GM18499 (cell line): Measurements from ENCODE around the gene ZNF722.
"Not testable (repeated sequence)": the region's sequence is repeated elsewhere in the genome, so short reads cannot be mapped to it uniquely, and the experiment has no call there.

Experiments used
- ATAC-seq: cut with Tn5 transposase; IDR thresholded peaks from one replicate; pipeline ENCODE4 v1.9.1; 2021; ENCODE audit warnings: moderate number of reproducible peaks; ENCODE audit not compliant: insufficient read depth, unreplicated experiment

ZNF722 gene

DNA sequence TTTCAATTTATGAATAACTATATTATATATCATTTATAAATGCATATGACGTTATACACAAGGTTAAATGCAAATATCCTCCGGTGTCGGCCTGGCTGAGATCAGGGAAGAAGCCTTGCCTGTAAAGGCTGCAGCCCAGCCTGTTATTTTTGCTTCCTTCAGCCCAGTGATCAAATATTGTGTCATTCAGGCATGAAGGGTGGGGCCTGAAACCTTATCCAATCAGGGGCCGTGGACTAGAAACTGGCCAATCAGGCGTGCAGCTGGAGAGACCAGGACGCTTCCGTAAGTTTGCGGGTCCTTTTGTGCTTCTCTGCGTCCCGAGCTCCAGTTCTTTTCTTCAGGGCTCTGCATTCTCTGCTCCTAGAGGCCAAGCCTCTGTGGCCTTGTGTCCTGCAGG is at the start of gene ZNF722:
TSS of gene ZNF722 (plus strand) at position 301 of the 400 bp plus-strand sequence. CDS start 113 bp downstream, outside the sequence.
- ATAC-seq: no peak

GRCh38 chr7:63953181-63953580 is 45.5 kb upstream of the ZNF722 start:
- no peak for ATAC-seq

DNA sequence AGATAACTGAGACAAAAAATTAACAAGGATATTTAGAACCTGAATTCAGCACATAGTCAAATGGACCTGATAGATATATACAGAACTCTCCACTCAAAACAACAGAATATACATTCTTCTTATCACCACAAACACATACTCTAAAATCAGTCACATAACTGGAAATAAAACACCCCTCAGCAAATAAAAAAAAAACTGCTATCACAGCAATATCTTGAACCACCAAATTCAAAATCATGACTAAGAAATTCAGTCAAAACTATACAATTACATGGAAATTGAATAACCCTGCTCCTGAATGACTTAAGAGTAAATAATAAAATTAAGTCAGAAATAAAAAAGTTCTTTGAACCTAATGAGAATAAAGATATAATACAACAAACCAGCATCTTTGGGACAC is 30.0 kb upstream of the ZNF722 start:
- no peak for ATAC-seq

DNA sequence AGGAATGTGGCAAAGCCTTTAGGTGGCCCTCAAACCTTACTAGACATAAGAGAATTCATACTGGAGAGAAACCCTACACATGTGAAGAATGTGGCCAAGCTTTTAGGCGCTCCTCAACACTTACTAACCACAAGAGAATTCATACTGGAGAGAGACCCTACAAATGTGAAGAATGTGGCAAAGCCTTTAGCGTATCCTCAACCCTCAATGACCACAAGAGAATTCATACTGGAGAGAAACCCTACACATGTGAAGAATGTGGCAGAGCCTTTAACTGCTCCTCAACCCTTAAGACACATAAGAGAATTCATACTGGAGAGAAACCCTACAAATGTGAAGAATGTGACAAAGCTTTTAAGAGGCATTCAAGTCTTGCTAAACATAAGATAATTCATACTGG is 16.8 kb downstream of the ZNF722 start:
- ATAC-seq: not testable (repeated sequence)

GRCh38 chr7:64035388-64035787 is 36.7 kb downstream of the ZNF722 start:
- ATAC-seq: no peak

GRCh38 chr7:64037095-64037494 is 38.4 kb downstream of the ZNF722 start:
- ATAC-seq: no peak

DNA sequence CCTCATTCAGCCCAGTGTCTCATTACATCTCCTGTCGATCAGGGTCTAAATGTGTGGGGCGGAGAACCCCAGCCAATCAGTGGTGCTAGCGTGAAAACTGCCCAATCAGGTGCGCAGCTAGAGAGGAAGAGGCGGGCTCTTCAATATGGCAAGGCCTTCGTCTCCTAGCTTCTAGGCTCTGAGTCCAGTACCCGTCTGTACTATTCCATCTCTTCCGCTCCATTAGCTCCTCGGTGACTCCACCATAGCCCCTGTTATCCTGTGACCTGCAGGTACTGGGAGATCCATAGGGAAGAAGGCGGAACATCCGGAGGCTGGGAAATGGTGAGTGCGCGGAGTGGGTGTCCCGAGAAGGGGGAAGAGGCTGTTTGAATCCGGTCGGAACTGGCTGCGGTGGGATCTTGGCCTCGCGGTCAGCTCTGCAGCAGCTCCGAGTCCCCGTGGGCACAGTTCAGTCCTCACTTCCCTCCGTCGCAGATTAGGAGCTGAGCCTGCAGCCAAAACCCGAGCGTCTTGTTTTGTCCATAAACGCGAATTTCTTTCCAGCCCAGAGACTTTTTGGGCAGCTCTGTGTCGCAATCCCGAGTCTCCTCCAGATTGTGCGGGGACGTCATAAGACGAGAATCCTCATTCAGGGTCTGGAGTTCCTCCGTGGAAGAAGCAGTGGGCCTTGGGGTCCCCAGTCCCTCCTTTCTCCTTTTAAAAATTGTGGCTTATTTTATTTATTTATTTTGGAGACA is 46.8 kb downstream of the ZNF722 start, which contains the start of gene ZNF727:
TSS of gene ZNF727 (plus strand) at position 134 of the 740 bp plus-strand sequence. CDS start at position 322, 188 bp downstream.
- no peak for ATAC-seq

DNA sequence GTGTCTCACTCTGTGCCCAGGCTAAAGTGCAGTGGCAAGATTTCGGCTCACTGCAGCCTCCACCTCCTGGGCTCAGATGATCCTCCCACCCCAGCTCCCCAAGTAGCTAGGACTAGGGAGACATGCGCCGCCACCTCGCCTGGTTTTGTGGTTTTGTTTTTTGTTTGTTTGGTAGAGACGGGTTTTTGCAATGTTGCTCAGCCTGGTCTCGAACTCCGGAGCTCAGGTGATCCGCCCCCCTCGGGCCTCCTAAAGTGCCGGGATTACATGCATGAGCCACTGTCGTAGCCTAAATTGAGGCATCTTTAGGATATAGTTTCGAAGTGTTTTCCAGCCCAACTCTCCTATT is 47.4 kb downstream of the ZNF722 start:
- no peak for ATAC-seq
